Measurements from ENCODE around the gene SP1.
A peak's percentile ranks its signal among the peaks of the same experiment; 100 is the strongest.

The SP1 gene

DNA sequence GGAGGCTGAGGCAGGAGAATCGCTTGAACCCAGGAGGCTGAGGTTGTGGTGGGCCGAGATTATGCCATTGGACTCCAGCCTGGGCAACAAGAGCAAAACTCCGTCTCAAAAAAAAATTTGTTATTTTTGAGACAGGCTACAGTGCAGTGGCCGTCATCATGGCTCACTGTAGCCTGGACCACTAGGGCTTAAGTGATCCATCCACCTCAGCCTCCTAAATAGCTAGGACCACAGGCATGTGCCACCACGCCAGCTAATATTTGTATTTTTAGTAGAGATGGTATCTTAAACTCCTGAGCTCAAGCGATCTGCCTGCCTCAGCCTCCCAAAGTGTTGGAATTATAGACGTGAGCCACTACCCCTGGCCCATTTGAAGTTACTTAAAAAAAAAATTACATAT, 71.0 kb downstream of the SP1 start:
- Histone ChIP-seq H2AFZ (ENCODE audit: low read depth, low read length, severe bottlenecking) (no peak overlapping the region), H3F3A (ENCODE audit: insufficient read depth) (peaks cover 39% of the 10 kb centered on the region), H3K9me2 (replicated peaks; ENCODE audit: insufficient read depth, low read length) (no peaks in the 10 kb centered on the region), H3K36me3 (ENCODE audit: low read length) (peaks cover 33% of the 10 kb centered on the region), H3K9ac (ENCODE audit: low read length) (no peak overlapping the region), H3K27ac (ENCODE audit: low read depth, low read length) (no peak overlapping the region), H3K79me2 (ENCODE audit: insufficient read depth, low read length) (peaks cover 38% of the 10 kb centered on the region), H3K4me2 (ENCODE audit: low read depth, low read length, poor library complexity, severe bottlenecking) (peak overlapping the region; percentile 69), H4K20me1 (ENCODE audit: low read depth, low read length) (peaks cover 29% of the 10 kb centered on the region), H3K4me3 (ENCODE audit: insufficient read depth, low read length, poor library complexity, severe bottlenecking) (no peak overlapping the region), H3K27me3 (ENCODE audit: low read length) (no peaks in the 10 kb centered on the region), H3K9me3 (ENCODE audit: insufficient read depth, low read length) (no peaks in the 10 kb centered on the region)
- TF ChIP-seq EZH2phosphoT487 (conservative IDR thresholded peaks at IDR 0.05; ENCODE audit: low read length) (no peak), CTCF (IDR thresholded peaks at IDR 0.05; ENCODE audit: insufficient read depth, low read length, poor library complexity, severe bottlenecking) (no peak)

- Histone ChIP-seq H3K27ac (ENCODE audit: low read depth, low read length) (peak within 1 kb of the TSS; percentile 92), H2AFZ (ENCODE audit: low read depth, low read length, severe bottlenecking) (peak within 1 kb of the TSS; percentile 83), H3K4me3 (ENCODE audit: insufficient read depth, low read length, poor library complexity, severe bottlenecking) (peak within 1 kb of the TSS; percentile 99), H3F3A (ENCODE audit: insufficient read depth) (peaks cover 36% of the 10 kb centered on the region), H3K9ac (ENCODE audit: low read length) (peak within 1 kb of the TSS; percentile 99), H3K27me3 (ENCODE audit: low read length) (no peaks in the 10 kb centered on the region), H3K4me2 (ENCODE audit: low read depth, low read length, poor library complexity, severe bottlenecking) (peak within 1 kb of the TSS; percentile 97), H3K79me2 (ENCODE audit: insufficient read depth, low read length) (peaks cover 43% of the 10 kb centered on the region), H3K9me2 (replicated peaks; ENCODE audit: insufficient read depth, low read length) (no peaks in the 10 kb centered on the region), H3K36me3 (ENCODE audit: low read length) (peaks cover 39% of the 10 kb centered on the region), H4K20me1 (ENCODE audit: low read depth, low read length) (peaks cover 29% of the 10 kb centered on the region), H3K9me3 (ENCODE audit: insufficient read depth, low read length) (no peaks in the 10 kb centered on the region)
- TF ChIP-seq EZH2phosphoT487 (conservative IDR thresholded peaks at IDR 0.05; ENCODE audit: low read length) (no peak), CTCF (IDR thresholded peaks at IDR 0.05; ENCODE audit: insufficient read depth, low read length, poor library complexity, severe bottlenecking) (peak; percentile 97)
These were observed 71.7 kb downstream of the SP1 start, which contains the start of gene PCBP2 for GRCh38 chr12:53451661-53452158. TSS of gene PCBP2 (plus strand) at chr12:53452102. CDS start at chr12:53454801, 2,699 bp downstream.

GRCh38 chr12:53452159-53453077, 72.4 kb downstream of the SP1 start:
- peaks cover 42% of the 10 kb centered on the region for H3K36me3 ChIP-seq (ENCODE audit: low read length)

More at GRCh38 chr12:53452159-53453077, 72.4 kb downstream of the SP1 start:
- Histone ChIP-seq H3K9me2 (replicated peaks; ENCODE audit: insufficient read depth, low read length) (no peaks in the 10 kb centered on the region), H3K4me3 (ENCODE audit: insufficient read depth, low read length, poor library complexity, severe bottlenecking) (peak overlapping the region; percentile 99), H3F3A (ENCODE audit: insufficient read depth) (peaks cover 36% of the 10 kb centered on the region), H3K4me2 (ENCODE audit: low read depth, low read length, poor library complexity, severe bottlenecking) (peak overlapping the region; percentile 97), H2AFZ (ENCODE audit: low read depth, low read length, severe bottlenecking) (no peak overlapping the region), H3K9ac (ENCODE audit: low read length) (peak overlapping the region; percentile 99), H3K27ac (ENCODE audit: low read depth, low read length) (peak overlapping the region; percentile 92), H3K9me3 (ENCODE audit: insufficient read depth, low read length) (no peaks in the 10 kb centered on the region), H3K79me2 (ENCODE audit: insufficient read depth, low read length) (peaks cover 50% of the 10 kb centered on the region), H3K27me3 (ENCODE audit: low read length) (no peaks in the 10 kb centered on the region), H4K20me1 (ENCODE audit: low read depth, low read length) (peaks cover 29% of the 10 kb centered on the region)
- TF ChIP-seq CTCF (IDR thresholded peaks at IDR 0.05; ENCODE audit: insufficient read depth, low read length, poor library complexity, severe bottlenecking) (peak; percentile 80), EZH2phosphoT487 (conservative IDR thresholded peaks at IDR 0.05; ENCODE audit: low read length) (no peak)

Data from SU-DHL-6 (cell line).